Suprapubic skin (tissue), 4 donors: ENCODE results near the gene WDFY4. TPM values are rescaled to one million over a fixed set of nuclear protein-coding genes. Genes with fewer than 3 reads are reported as not detected.
A peak's percentile ranks its signal among the peaks of the same experiment; 100 is the strongest.

Experiments
- DNase-seq, 2 donors: peaks; one replicate each; pipeline ENCODE4 v3.0.0-alpha.2; 2019; ENCODE audit warnings: low spot score in 2 of 2
- H3K27ac ChIP-seq: fragments of 200-600 bp; sonication (generic); one replicate; pipeline ENCODE4 v1.5.1; 2019
- H3K27me3 ChIP-seq: fragments of 200-600 bp; sonication (generic); one replicate; pipeline ENCODE4 v1.5.1; 2019
- H3K36me3 ChIP-seq: fragments of 200-600 bp; sonication (generic); one replicate; pipeline ENCODE4 v1.5.1; 2019
- H3K4me1 ChIP-seq: fragments of 200-600 bp; sonication (generic); one replicate; pipeline ENCODE4 v1.5.1; 2019
- H3K4me3 ChIP-seq: fragments of 200-600 bp; sonication (generic); one replicate; pipeline ENCODE4 v1.5.1; 2019; ENCODE audit warnings: mild to moderate bottlenecking
- H3K9me3 ChIP-seq: fragments of 200-600 bp; sonication (generic); one replicate; pipeline ENCODE4 v1.5.1; 2019
- EP300 ChIP-seq: sonication (generic); formaldehyde crosslinking; IDR thresholded peaks from one replicate; pipeline ENCODE4 v1.6.1; 2017; ENCODE audit warnings: antibody characterized with exemption
- POLR2A ChIP-seq, 2 donors: fragments of 450-650 bp; IDR thresholded peaks; one replicate each; pipeline ENCODE4 v1.6.1; 2017; ENCODE audit warnings: antibody characterized with exemption in 2 of 2, mild to moderate bottlenecking in 2 of 2, moderate library complexity in 2 of 2
- POLR2AphosphoS5 ChIP-seq, 3 donors: sonication (generic); formaldehyde crosslinking; IDR thresholded peaks; one replicate each; pipeline ENCODE4 v1.6.1; 2017; ENCODE audit warnings: antibody characterized with exemption in 3 of 3
- WGBS: methylation state at CpG from one replicate; pipeline ENCODE4 v1.1.5; 2018; 5-methylcytosine and 5-hydroxymethylcytosine counted together
- total RNA-seq, 4 donors: library from RNA; depleted of rRNA; stranded (reverse); fragments of >200 nt; gene quantifications; one replicate each; pipeline ENCODE4 v1.1.0, GENCODE V29; 2016
- TF ChIP-seq, protein P1 (sequence below), 2 donors: fragments of 200-600 bp in 1 of 2; fragments of 450-650 bp in 1 of 2; sonication (generic) in 1 of 2; IDR thresholded peaks; one replicate each; pipeline ENCODE4 v1.5.1; 2016 to 2019; ENCODE audit warnings: antibody characterized with exemption in 2 of 2, mild to moderate bottlenecking in 1 of 2, moderate library complexity in 1 of 2

The WDFY4 gene
- total RNA-seq, 4 donors from 2014 or later = 0.57 to 2.9 (median 1.0) TPM

DNA sequence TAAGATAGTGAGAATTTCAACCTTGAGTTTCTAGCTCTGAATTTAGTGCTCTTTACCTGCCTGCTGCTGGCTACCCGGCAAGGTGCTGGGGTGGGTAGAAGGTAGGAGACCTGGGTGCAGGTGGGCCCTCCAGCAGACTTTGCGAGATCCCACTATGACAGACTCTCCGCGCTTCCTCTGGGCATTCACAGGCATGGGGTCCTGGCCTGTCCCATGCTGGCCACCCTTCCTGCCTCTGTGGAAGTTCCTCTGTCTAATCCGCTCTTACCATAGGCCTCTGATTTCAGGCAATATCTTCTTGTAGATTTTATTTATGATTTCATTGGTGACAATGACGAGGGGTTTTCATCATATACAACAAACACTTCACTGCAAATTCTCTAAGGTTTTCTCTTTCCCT is 1.2 kb upstream of the WDFY4 start:
- DNase-seq = no peak
- TF ChIP-seq POLR2AphosphoS5 (IDR thresholded peaks at IDR 0.05) = no peak
- no peak for TF ChIP-seq EP300
- TF ChIP-seq, protein P1, sequence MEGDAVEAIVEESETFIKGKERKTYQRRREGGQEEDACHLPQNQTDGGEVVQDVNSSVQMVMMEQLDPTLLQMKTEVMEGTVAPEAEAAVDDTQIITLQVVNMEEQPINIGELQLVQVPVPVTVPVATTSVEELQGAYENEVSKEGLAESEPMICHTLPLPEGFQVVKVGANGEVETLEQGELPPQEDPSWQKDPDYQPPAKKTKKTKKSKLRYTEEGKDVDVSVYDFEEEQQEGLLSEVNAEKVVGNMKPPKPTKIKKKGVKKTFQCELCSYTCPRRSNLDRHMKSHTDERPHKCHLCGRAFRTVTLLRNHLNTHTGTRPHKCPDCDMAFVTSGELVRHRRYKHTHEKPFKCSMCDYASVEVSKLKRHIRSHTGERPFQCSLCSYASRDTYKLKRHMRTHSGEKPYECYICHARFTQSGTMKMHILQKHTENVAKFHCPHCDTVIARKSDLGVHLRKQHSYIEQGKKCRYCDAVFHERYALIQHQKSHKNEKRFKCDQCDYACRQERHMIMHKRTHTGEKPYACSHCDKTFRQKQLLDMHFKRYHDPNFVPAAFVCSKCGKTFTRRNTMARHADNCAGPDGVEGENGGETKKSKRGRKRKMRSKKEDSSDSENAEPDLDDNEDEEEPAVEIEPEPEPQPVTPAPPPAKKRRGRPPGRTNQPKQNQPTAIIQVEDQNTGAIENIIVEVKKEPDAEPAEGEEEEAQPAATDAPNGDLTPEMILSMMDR (IDR thresholded peaks at IDR 0.05) = no peak
- TF ChIP-seq POLR2A (IDR thresholded peaks at IDR 0.05) = no peak
- no peaks in the 10 kb centered on the region for H3K27me3 ChIP-seq
- 91% methylated on average over 6 of the region's 6 CpGs for WGBS
- no peak overlapping the region for H3K27ac ChIP-seq
- no peaks in the 10 kb centered on the region for H3K36me3 ChIP-seq
- no peaks in the 10 kb centered on the region for H3K9me3 ChIP-seq
- H3K4me1 ChIP-seq = no peaks in the 10 kb centered on the region
- no peak overlapping the region for H3K4me3 ChIP-seq

DNA sequence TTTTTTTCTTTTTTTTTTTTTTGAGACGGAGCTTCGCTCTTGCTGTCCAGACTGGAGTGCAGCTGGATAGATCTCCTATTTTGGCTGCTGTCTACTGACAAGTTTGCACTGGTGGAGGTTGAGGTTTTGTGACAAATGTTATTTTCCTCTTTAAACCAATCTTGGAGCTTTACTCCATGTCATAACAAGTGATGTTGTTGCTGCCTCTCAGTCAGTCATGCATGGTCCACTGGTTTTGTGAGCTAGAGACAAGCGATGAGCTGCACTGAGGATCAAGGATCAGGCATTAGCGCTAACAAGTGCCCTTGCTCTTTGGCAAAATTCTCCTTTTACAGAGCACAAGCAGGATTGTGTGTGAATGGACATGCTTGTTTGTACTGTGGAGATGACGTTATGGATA is 805 bp upstream of the WDFY4 start:
- WGBS = 87% methylated on average over 5 of the region's 5 CpGs
- Histone ChIP-seq H3K9me3 (no peaks in the 10 kb centered on the region), H3K4me3 (no peak overlapping the region), H3K4me1 (no peaks in the 10 kb centered on the region), H3K27me3 (no peaks in the 10 kb centered on the region), H3K36me3 (no peaks in the 10 kb centered on the region), H3K27ac (no peak overlapping the region)
- no peak for DNase-seq
- TF ChIP-seq POLR2A (IDR thresholded peaks at IDR 0.05) (no peak), EP300 (no peak), POLR2AphosphoS5 (IDR thresholded peaks at IDR 0.05) (no peak)
- TF ChIP-seq, protein P1 (IDR thresholded peaks at IDR 0.05) = no peak

DNA sequence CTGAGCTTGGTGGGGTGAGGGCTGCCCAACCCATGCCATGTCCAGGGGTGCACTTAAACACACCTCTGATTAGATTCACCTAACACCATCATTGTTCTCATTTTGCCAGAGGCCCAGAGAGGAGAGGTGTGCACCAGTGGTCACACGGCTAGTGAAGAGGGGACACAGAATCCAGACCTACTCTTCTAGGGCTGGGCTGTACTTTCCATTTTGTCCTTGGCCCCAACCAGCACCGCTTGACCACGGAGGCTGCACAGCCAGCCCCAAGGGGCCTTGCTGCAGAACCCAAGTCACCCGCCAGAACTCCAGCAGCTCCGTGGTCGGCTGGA is 246 bp upstream of the WDFY4 start:
- H3K27ac ChIP-seq = peak overlapping the region; percentile 49
- WGBS = 83% methylated on average over 4 of the region's 6 CpGs
- no peak overlapping the region for H3K4me3 ChIP-seq

DNA sequence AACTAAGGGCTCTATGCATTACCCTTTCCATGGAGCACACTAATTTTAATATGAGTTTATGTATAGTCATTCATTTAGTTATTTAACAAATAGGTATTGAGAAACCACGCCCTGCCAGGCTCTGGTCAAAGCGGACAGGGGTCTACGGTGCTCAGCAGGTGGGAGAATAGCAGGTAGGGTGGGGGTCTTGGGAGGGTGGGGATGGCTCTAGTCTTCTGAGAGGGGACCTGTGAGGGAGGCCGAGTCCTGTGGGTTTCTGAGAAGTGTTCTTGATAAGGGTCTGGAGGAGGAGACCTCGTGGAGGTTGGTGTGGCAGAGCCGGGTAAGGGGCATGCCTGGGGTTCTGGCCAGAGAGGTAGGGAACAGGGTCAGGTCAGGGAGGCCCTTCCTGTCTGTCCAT is 1.1 kb downstream of the WDFY4 start:
- no peaks in the 10 kb centered on the region for H3K9me3 ChIP-seq
- no peaks in the 10 kb centered on the region for H3K27me3 ChIP-seq
- H3K4me3 ChIP-seq = no peak overlapping the region
- TF ChIP-seq, protein P1 (IDR thresholded peaks at IDR 0.05) = no peak
- TF ChIP-seq POLR2AphosphoS5 (IDR thresholded peaks at IDR 0.05) (no peak), EP300 (no peak), POLR2A (IDR thresholded peaks at IDR 0.05) (no peak)
- H3K4me1 ChIP-seq = no peaks in the 10 kb centered on the region
- no peaks in the 10 kb centered on the region for H3K36me3 ChIP-seq
- no peak overlapping the region for H3K27ac ChIP-seq
- DNase-seq = no peak
- 84% methylated on average over 6 of the region's 6 CpGs for WGBS

More for the DNA sequence above, 246 bp upstream of the WDFY4 start:
- Histone ChIP-seq H3K9me3 (no peaks in the 10 kb centered on the region), H3K4me1 (no peaks in the 10 kb centered on the region), H3K27me3 (no peaks in the 10 kb centered on the region), H3K36me3 (no peaks in the 10 kb centered on the region)
- no peak for DNase-seq
- TF ChIP-seq, protein P1 (IDR thresholded peaks at IDR 0.05) = no peak

DNA sequence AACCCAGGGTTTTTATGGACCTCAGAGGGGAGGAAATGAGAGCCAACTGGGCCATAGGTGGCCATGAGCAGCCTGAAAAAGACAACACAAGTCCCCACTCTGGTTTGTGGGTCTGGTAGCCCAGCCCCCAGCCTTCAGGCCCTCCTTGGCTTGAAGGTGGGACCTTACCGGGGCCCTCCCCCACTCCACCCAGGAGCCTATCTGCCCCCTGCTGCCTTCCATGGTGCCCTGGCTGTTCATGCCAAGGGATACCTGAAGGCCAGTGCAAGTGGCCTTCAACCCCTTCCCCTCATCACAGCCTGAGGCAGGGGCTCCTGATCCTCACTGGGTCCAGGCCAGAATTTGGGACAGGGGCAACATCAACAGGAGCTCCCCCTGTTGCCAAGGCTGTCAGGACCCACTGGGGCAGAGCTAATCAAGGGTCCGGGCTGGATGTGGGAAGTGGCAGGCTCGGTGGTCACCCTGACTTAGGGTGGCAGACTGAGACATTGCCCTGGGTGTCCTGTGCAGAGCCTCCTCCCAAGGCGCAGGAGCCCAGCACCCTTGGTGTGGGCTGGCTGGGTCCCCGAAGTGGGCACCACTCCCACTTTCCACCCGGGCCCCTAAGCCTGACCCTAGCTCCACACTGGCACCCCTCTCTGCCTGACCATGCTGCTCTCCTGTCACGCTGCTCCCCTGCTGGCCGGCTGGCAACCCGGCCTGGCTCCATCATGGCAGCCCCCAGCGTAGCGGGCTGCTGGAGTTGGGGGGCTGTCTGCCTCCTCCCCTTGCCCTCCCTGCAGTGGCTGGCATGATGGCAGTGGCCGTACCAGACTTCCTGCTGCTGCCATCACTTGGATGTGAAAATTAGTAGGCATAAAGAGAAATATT is 6.4 kb downstream of the WDFY4 start:
- Histone ChIP-seq H3K4me3 (no peak overlapping the region), H3K27ac (no peak overlapping the region), H3K9me3 (no peaks in the 10 kb centered on the region), H3K36me3 (no peaks in the 10 kb centered on the region), H3K27me3 (no peaks in the 10 kb centered on the region), H3K4me1 (no peaks in the 10 kb centered on the region)
- WGBS = 94% methylated on average over 8 of the region's 12 CpGs
- TF ChIP-seq EP300 (no peak), POLR2AphosphoS5 (IDR thresholded peaks at IDR 0.05) (no peak), POLR2A (IDR thresholded peaks at IDR 0.05) (no peak)
- TF ChIP-seq, protein P1 (IDR thresholded peaks at IDR 0.05) = no peak
- no peak for DNase-seq
